GM12875 (cell line): ENCODE measurements around the gene ZBTB7B.

Experiments
- H3K4me3 ChIP-seq: one replicate; pipeline ENCODE4 v1.5.1; 2011; ENCODE audit warnings: low read depth, low read length, control low read depth
- TF ChIP-seq, protein P1 (sequence below): IDR thresholded peaks from 2 replicates; pipeline ENCODE4 v1.5.1; 2011; ENCODE audit warnings: low read depth, mild to moderate bottlenecking, control low read depth, inconsistent platforms, low read length, moderate library complexity, borderline replicate concordance; ENCODE audit not compliant: insufficient read depth

ZBTB7B gene

GRCh38 chr1:155022927-155023236 lies 20.3 kb downstream of the ZBTB7B start:
- no peak overlapping the region for H3K4me3 ChIP-seq
- TF ChIP-seq, protein P1, sequence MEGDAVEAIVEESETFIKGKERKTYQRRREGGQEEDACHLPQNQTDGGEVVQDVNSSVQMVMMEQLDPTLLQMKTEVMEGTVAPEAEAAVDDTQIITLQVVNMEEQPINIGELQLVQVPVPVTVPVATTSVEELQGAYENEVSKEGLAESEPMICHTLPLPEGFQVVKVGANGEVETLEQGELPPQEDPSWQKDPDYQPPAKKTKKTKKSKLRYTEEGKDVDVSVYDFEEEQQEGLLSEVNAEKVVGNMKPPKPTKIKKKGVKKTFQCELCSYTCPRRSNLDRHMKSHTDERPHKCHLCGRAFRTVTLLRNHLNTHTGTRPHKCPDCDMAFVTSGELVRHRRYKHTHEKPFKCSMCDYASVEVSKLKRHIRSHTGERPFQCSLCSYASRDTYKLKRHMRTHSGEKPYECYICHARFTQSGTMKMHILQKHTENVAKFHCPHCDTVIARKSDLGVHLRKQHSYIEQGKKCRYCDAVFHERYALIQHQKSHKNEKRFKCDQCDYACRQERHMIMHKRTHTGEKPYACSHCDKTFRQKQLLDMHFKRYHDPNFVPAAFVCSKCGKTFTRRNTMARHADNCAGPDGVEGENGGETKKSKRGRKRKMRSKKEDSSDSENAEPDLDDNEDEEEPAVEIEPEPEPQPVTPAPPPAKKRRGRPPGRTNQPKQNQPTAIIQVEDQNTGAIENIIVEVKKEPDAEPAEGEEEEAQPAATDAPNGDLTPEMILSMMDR, result no peak

- H3K4me3 ChIP-seq, result no peak overlapping the region
- TF ChIP-seq, protein P1, result no peak
Measured at GRCh38 chr1:155023627-155024026, 21.0 kb downstream of the ZBTB7B start.

- H3K4me3 ChIP-seq, result no peak overlapping the region
- TF ChIP-seq, protein P1, result no peak
Measured at GRCh38 chr1:155024315-155024714, 21.7 kb downstream of the ZBTB7B start.

DNA sequence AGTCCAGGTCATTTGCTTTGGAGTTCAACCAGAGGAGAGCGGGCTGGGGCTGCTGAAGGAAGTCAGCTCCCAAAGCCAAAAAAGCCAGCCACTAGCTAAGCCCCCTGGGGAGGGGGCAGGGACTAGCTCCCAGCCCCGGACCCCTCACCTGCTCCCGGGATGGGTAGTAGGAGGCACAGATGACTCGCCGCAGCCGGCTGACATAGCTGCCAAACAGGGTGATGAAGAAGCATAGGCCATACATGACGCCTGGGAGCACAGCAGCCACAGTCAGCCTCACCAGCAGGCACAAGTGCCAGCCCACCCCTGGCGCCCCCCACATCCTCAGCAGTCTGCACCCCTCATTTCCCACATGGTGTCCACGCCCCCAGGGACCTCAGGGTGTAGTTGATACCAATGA lies 23.6 kb downstream of the ZBTB7B start:
- TF ChIP-seq, protein P1, result no peak
- no peak overlapping the region for H3K4me3 ChIP-seq

DNA sequence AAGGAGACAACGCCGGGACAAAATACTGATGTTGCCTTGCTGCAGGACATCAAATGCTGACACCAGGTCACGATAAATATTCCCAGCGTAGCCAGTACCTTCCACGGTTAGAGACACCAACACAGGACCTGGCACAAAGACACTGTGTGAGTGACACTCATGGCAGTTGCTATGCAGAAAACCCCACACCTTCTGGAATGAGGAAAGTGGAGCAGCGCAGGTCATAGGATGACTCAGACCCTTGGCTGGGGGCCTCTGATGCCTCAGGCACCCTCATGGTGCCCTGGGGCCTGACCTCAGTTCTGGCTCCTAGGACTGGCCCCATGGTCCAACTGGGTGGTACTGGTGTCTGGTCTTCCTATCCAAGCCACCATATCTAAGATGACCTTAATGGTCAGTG lies 24.0 kb downstream of the ZBTB7B start:
- TF ChIP-seq, protein P1, result no peak
- no peak overlapping the region for H3K4me3 ChIP-seq

GRCh38 chr1:155029513-155030242 lies 27.1 kb downstream of the ZBTB7B start:
- H3K4me3 ChIP-seq, result no peak overlapping the region
- TF ChIP-seq, protein P1, result no peak

DNA sequence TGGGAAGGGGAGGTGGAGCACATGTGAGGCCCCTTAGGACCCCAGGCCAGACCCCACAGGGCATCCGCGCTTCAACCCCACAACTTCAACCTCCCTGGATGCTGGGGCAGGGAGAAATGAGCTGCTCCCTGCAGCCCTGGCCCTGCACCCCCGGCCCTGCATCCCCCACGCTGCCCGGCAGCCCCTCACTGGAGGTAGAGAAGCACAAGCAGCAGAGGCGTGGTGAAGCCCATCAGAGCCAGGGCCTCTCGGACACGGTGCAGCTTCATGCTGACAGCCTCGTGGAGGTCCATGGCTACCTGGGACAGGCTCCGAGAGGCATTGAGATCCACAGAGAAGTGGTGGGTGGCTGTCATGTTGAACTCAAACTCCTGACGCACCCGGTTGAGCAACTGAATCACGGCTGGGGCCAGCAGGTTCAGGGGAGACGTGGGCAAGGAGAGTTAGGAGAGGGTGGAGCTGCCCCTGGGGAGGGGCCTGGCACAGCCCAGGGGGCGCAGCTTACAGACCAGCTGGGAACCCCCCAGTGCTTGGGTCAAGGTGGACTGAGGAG lies 27.7 kb downstream of the ZBTB7B start:
- TF ChIP-seq, protein P1, result no peak
- H3K4me3 ChIP-seq, result no peak overlapping the region
